GM23248 (cell line): ENCODE data around the gene PEX1. TPM values are rescaled to one million over a fixed set of nuclear protein-coding genes. Genes with fewer than 3 reads are reported as not detected.

Experiments
- DNase-seq: peaks from one replicate; pipeline ENCODE4 v3.0.0-alpha.2; 2015
- H2AFZ ChIP-seq: fragments of 200-600 bp; sonication (generic); 2 replicates; pipeline ENCODE4 v1.6.1; 2016; ENCODE audit warnings: antibody characterized with exemption
- H3F3A ChIP-seq: fragments of 200-600 bp; sonication (generic); 2 replicates; pipeline ENCODE4 v1.6.1; 2016; ENCODE audit warnings: mild to moderate bottlenecking, antibody characterized with exemption, mixed run types; ENCODE audit not compliant: insufficient read depth
- H3K27ac ChIP-seq: fragments of 200-600 bp; sonication (generic); 2 replicates; pipeline ENCODE4 v1.5.1; 2016; ENCODE audit warnings: mild to moderate bottlenecking
- H3K27me3 ChIP-seq: fragments of 200-600 bp; sonication (generic); replicated peaks from 2 replicates; pipeline ENCODE4 v1.6.1; 2016; ENCODE audit warnings: mild to moderate bottlenecking; ENCODE audit not compliant: insufficient read depth
- H3K36me3 ChIP-seq: fragments of 200-600 bp; sonication (generic); 2 replicates; pipeline ENCODE4 v1.6.1; 2016; ENCODE audit warnings: low read depth, mild to moderate bottlenecking
- H3K4me1 ChIP-seq: fragments of 200-600 bp; sonication (generic); 2 replicates; pipeline ENCODE4 v1.6.1; 2016; ENCODE audit warnings: mild to moderate bottlenecking; ENCODE audit not compliant: insufficient read depth
- H3K4me2 ChIP-seq: fragments of 200-600 bp; sonication (generic); one replicate; pipeline ENCODE4 v1.6.1; 2016; ENCODE audit warnings: mild to moderate bottlenecking; ENCODE audit not compliant: unreplicated experiment
- H3K4me3 ChIP-seq: fragments of 200-600 bp; sonication (generic); 2 replicates; pipeline ENCODE4 v1.5.1; 2016; ENCODE audit warnings: mild to moderate bottlenecking
- H3K79me2 ChIP-seq: fragments of 200-600 bp; sonication (generic); 2 replicates; pipeline ENCODE4 v1.6.1; 2016; ENCODE audit warnings: mild to moderate bottlenecking; ENCODE audit not compliant: insufficient read depth
- H3K9ac ChIP-seq: fragments of 200-600 bp; sonication (generic); 2 replicates; pipeline ENCODE4 v1.6.1; 2016; ENCODE audit warnings: mild to moderate bottlenecking
- H3K9me2 ChIP-seq: fragments of 200-600 bp; sonication (generic); 2 replicates; pipeline ENCODE4 v1.6.1; 2016; ENCODE audit warnings: mixed run types, mild to moderate bottlenecking, moderate library complexity; ENCODE audit not compliant: insufficient read depth
- H3K9me3 ChIP-seq: fragments of 200-600 bp; sonication (generic); one replicate; pipeline ENCODE4 v1.6.1; 2017; ENCODE audit warnings: low read depth
- H4K20me1 ChIP-seq: fragments of 200-600 bp; sonication (generic); 2 replicates; pipeline ENCODE4 v1.6.0; 2016; ENCODE audit not compliant: insufficient read depth
- EZH2 ChIP-seq: fragments of 200-600 bp; sonication (generic); IDR thresholded peaks from 2 replicates; pipeline ENCODE4 v1.6.1; 2018; ENCODE audit warnings: antibody characterized with exemption, mild to moderate bottlenecking; ENCODE audit not compliant: insufficient read depth, poor library complexity, severe bottlenecking
- EZH2phosphoT487 ChIP-seq: fragments of 200-600 bp; sonication (generic); IDR thresholded peaks from 2 replicates; pipeline ENCODE4 v1.6.1; 2018; ENCODE audit warnings: antibody characterized with exemption, moderate library complexity, mild to moderate bottlenecking, low read depth; ENCODE audit not compliant: insufficient read depth
- whole genome bisulfite sequencing, 2 experiments: methylation state at CpG; one replicate each; pipeline ENCODE4 v1.1.6; 2015 to 2017; ENCODE audit warnings: low lambda C conversion rate in 2 of 2, low coverage in 1 of 2; ENCODE audit errors: missing lambda C conversion rate in 2 of 2; 5-methylcytosine and 5-hydroxymethylcytosine counted together
- in situ Hi-C: fragments of 300-500 bp; cut with MboI; formaldehyde crosslinking; loops from 2 replicates; pipeline ENCODE4 v1.15.0; 2020
- polyA plus RNA-seq: library from polyadenylated mRNA; unstranded; fragments of >200 nt; fragmentation: Nextera tagmentation; extraction: Ambion mirVana; gene quantifications from 2 replicates; pipeline ENCODE4 v1.2.1, GENCODE V29; 2016
- total RNA-seq: library from RNA; depleted of rRNA; stranded (reverse); fragments of >200 nt; shearing (Covaris generic); gene quantifications from 2 replicates; pipeline ENCODE4 v1.2.3, GENCODE V29; 2014

The PEX1 gene
- total and polyA plus RNA-seq, 2 experiments from 2014 or later = 6.4 to 12.8 TPM

- Histone ChIP-seq H3K9ac (no peak overlapping the region), H3K9me2 (no peaks in the 10 kb centered on the region), H3K79me2 (no peaks in the 10 kb centered on the region), H3K4me1 (no peaks in the 10 kb centered on the region), H3K27ac (no peak overlapping the region), H3K4me3 (no peak overlapping the region), H4K20me1 (no peaks in the 10 kb centered on the region), H2AFZ (no peak overlapping the region), H3K9me3 (no peaks in the 10 kb centered on the region), H3K4me2 (no peak overlapping the region), H3F3A (peaks cover 20% of the 10 kb centered on the region; the same call in 1 of the 2 replicates), H3K27me3 (no peaks in the 10 kb centered on the region), H3K36me3 (peaks cover 37% of the 10 kb centered on the region)
- no peak for TF ChIP-seq EZH2
- no peak for TF ChIP-seq EZH2phosphoT487
- no peak for DNase-seq
- WGBS, 2 experiments = 94 to 98% methylated on average over 2 of the region's 2 CpGs
- in situ Hi-C loops = no loop called here
These were observed 35.0 kb upstream of the PEX1 start for GRCh38 chr7:92563345-92563744.

- H3K4me2 ChIP-seq = no peak overlapping the region
- H3K9me2 ChIP-seq = no peaks in the 10 kb centered on the region
- H3K4me1 ChIP-seq = no peaks in the 10 kb centered on the region
- H3K9ac ChIP-seq = no peak overlapping the region
- DNase-seq = no peak
- peaks cover 21% of the 10 kb centered on the region; the same call in 1 of the 2 replicates for H3F3A ChIP-seq
- no peaks in the 10 kb centered on the region for H3K79me2 ChIP-seq
- peaks cover 26% of the 10 kb centered on the region for H3K36me3 ChIP-seq
- in situ Hi-C loops = no loop called here
- H3K4me3 ChIP-seq = no peak overlapping the region
- no peak for TF ChIP-seq EZH2phosphoT487
- TF ChIP-seq EZH2 = no peak
- no peaks in the 10 kb centered on the region for H3K9me3 ChIP-seq
- H4K20me1 ChIP-seq = no peaks in the 10 kb centered on the region
- H3K27ac ChIP-seq = no peak overlapping the region
- H2AFZ ChIP-seq = no peak overlapping the region
- no peaks in the 10 kb centered on the region for H3K27me3 ChIP-seq
These were observed 32.3 kb upstream of the PEX1 start for GRCh38 chr7:92560602-92561001.

- Histone ChIP-seq H2AFZ (no peak overlapping the region), H4K20me1 (no peaks in the 10 kb centered on the region), H3K79me2 (no peaks in the 10 kb centered on the region), H3K4me1 (no peaks in the 10 kb centered on the region), H3K4me3 (no peak overlapping the region), H3K9me2 (no peaks in the 10 kb centered on the region), H3K9ac (no peak overlapping the region), H3K27me3 (no peaks in the 10 kb centered on the region), H3K36me3 (peaks cover 13% of the 10 kb centered on the region), H3K9me3 (no peaks in the 10 kb centered on the region), H3K4me2 (no peak overlapping the region), H3F3A (0 out of 2 replicates have a peak, but pooled peaks cover 11% of the 10 kb centered on the region), H3K27ac (no peak overlapping the region)
- DNase-seq = no peak
- 82 to 85% methylated on average over 7 of the region's 7 CpGs for WGBS, 2 experiments
- in situ Hi-C loops = no loop called here
- TF ChIP-seq EZH2phosphoT487 (no peak), EZH2 (no peak)
These were observed 29.6 kb upstream of the PEX1 start for GRCh38 chr7:92557808-92558362.

GRCh38 chr7:92557249-92557648 is 28.9 kb upstream of the PEX1 start:
- no peak overlapping the region for H2AFZ ChIP-seq
- peaks cover 10% of the 10 kb centered on the region for H3K36me3 ChIP-seq
- H3K27me3 ChIP-seq = no peaks in the 10 kb centered on the region
- H3K79me2 ChIP-seq = no peaks in the 10 kb centered on the region
- no peak overlapping the region for H3K4me3 ChIP-seq
- no peak overlapping the region for H3K4me2 ChIP-seq
- no peaks in the 10 kb centered on the region for H4K20me1 ChIP-seq
- in situ Hi-C loops = no loop called here
- H3K9ac ChIP-seq = no peak overlapping the region
- WGBS, 2 experiments = 95 to 100% methylated on average over 2 of the region's 2 CpGs
- no peaks in the 10 kb centered on the region for H3K4me1 ChIP-seq
- DNase-seq = no peak
- no peaks in the 10 kb centered on the region for H3K9me3 ChIP-seq
- 0 out of 2 replicates have a peak, but pooled peaks cover 8% of the 10 kb centered on the region for H3F3A ChIP-seq
- no peaks in the 10 kb centered on the region for H3K9me2 ChIP-seq
- TF ChIP-seq EZH2phosphoT487 (no peak), EZH2 (no peak)
- no peak overlapping the region for H3K27ac ChIP-seq

GRCh38 chr7:92550194-92550593 is 21.9 kb upstream of the PEX1 start:
- Histone ChIP-seq H3K27ac (no peak overlapping the region), H3K36me3 (no peaks in the 10 kb centered on the region), H3K4me3 (no peak overlapping the region), H3K9me3 (no peaks in the 10 kb centered on the region), H3K9me2 (no peaks in the 10 kb centered on the region), H3F3A (no peaks in the 10 kb centered on the region), H3K4me2 (no peak overlapping the region), H3K4me1 (no peaks in the 10 kb centered on the region), H3K9ac (no peak overlapping the region), H4K20me1 (no peaks in the 10 kb centered on the region), H2AFZ (no peak overlapping the region), H3K27me3 (no peaks in the 10 kb centered on the region), H3K79me2 (no peaks in the 10 kb centered on the region)
- in situ Hi-C loops = no loop called here
- no peak for DNase-seq
- 63 to 67% methylated on average over 4 of the region's 4 CpGs for WGBS, 2 experiments
- TF ChIP-seq EZH2 (no peak), EZH2phosphoT487 (no peak)
